Muscle of back (tissue), 11 donors: ENCODE measurements around the gene MVB12B. TPM values are rescaled to one million over a fixed set of nuclear protein-coding genes. Genes with fewer than 3 reads are reported as not detected.

Source experiments
- DNase-seq, 3 donors: peaks; one replicate each; pipeline versions ENCODE4 v3.0.0 to v3.0.0-alpha.2; 2013
- polyA plus RNA-seq, 10 donors: library from polyadenylated mRNA; unstranded; fragments of 120-200 nt; gene quantifications; one replicate each; pipeline ENCODE4 v1.2.1, GENCODE V29; 2013; ENCODE audit not compliant: insufficient read length in 10 of 10

The MVB12B gene
- polyA plus RNA-seq, 10 donors = 13.3 to 18.1 (median 15.2) TPM

DNA sequence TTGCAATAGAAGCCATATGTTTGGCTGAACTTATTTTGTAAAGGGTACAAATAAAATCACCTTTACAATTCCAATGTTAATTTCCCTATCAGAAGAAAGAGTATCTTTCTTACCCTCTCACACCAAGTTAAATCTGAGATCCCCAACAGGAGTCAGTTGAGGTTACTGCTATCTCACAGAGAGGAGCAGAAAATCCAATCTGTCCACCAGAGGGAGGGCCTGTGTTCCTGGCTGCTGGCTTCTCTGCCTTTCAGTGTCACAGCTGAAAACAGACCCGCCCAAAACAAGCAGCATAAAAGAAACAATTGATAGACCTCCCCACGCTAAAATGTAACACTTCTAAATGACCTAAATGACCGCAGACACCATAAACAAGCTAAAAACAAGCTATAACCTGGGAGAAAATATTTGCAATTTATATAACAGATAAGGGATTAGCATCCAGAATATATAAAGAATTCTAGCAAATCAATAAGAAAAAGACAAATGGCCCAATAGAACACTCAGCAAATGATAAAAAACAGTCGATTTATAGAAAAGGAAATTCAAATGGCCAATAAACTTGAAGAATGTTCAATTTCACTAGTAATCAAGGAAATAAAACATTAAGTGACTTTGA lies 24.5 kb upstream of the MVB12B start:
- DNase-seq = peak; percentile 52 to 80 (median 64)

DNA sequence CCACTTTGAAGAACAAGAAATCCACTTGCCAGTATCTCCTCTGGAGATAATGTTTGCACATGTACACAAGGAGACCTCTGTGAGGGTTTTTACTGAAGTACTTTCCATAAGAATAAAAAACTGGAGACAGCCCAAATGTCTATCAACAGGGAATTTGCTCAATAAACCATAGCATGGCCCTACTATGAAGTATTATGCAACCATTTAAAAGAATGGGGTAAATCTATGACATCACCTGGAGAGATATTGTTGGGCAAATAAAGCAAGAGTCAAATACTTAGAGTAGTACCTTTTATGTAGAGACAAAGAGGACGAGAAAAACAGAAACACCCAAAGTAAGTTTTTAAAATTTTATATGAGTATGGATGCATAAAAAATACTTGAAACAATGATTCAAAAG lies 23.9 kb upstream of the MVB12B start:
- DNase-seq = no peak

DNA sequence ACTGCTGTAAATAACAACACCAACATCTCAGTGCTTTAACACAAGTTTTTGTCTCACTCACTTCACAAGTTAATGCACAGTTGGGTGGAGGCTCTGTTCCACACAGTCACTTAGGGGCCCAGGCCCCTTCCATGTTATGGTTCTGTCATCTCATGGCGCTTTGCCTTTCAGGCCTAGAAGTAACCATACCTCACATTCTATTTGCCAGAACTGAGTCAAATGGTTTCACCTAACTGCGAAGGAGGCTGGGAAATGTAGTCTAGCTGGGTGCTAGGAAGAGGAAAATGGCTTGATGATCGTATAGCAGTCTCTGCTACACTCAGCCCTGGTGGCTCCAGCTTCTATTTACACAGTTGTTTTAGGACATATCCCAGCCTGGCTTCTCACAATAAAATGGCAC lies 23.1 kb upstream of the MVB12B start:
- no peak for DNase-seq

DNA sequence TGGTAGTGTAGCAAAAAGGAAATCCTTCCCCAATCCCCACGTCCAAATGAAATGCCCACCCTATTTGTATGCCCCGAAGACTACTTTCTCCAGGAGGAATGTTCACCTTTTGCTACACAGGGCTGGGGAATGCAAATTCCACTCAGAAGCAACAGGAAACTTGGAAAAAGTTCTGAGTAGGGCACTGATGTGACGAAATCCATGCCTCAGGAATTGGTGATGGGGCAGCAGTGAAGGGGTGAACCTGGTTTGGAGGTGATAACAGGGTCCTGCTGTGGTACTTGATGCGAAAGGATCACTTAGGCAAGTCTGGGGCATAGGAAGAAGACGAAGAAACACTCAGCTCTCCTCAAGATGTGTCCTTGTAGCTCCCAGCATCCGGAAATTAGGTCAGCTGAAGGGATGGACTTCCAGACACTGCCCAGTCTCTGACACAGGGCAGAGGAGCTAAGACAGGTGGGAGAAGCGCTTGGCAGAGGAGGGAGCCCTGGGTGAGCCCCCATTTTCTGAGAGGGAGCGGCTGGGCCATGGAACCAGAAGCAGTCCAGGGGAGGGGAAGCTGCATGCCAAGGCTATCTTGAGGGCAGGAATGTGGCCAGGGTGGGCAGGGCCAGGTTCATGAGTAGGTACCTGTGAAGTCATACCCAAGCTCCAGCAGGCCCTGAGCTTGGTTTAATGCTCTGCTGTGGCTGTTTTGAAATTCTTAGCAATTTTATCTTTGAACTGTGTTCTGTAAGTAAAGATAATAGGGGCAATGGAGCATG lies 22.2 kb upstream of the MVB12B start:
- DNase-seq = no peak

DNA sequence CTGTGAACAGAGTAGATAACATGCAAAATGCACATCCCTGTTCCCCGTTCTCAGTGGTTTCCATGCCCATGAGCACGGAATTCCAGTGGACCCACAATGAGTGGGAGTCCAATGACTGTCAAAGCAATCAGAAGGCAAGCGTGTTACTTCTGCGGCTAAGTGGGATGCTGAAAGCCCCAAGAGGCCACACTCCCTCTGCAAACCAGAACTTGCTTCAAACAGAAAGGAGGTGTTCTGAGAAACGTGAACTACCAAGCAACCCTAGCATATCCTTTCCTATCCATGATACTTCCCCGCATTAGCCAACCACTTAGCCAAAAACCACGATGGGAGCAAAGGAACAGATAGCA lies 21.7 kb upstream of the MVB12B start:
- DNase-seq = no peak

DNA sequence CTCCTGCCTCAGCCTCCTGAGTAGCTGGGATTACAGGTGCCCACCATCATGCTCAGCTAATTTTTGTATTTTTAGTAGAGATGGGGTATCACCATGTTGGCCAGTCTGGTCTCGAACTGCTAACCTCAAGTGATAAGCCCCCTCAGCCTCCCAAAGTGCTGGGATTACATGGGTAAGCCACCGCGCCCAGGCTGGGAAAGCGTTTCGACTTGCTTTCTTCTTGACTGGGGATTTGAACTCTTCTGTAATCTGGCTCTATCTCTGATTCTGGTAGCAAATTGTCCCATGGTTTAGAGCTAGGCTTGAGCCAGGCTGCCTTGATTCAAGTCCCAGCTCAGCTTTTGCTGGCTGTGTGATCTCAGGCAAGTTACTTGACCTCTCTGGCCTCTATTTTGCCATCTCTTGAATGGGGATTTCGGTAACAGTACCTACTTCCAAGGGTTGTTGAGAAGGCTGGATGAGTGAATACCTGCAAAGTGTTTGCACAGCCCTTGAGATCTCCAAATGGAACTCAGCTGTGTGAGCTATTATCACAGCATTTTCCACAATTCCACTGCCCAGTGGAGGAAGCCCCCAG lies 20.5 kb upstream of the MVB12B start:
- no peak for DNase-seq

DNA sequence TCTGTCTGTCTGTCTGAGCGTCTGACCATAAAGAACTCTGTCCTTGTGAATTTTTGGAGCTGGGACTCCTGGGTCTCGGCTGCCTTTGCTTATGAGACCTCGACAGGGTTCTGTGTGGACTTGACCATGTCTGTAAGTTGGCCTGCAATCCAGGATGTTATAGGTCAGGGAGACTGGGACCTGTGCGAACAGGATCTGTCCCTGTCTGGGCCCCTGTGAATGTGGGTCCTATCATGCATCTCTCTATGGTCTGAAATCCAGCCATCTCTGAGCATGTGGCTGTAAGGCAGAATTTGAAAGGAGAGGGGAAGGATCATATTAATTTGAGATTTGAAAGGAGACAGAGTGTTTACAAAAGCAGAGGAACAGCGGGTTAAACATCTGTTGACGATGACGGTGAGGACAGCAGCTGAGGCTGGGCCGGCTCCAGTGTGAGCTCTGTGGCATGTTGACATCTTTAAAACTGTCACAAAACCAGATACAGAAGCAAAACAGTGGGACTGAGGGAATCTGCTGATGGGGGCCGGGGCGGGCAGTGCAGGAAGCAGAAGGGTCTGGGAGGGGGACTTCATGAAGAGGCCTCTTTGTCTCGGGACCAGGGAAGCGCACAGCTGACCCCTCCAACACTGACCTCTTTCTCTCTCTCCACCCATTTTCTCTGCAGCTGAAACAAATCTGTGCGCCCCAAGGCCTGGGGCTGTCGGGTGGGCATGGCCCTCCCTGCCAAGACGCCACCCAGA lies 19.1 kb upstream of the MVB12B start:
- peak in 2 of 3 donors; percentile 21 to 66 for DNase-seq

DNA sequence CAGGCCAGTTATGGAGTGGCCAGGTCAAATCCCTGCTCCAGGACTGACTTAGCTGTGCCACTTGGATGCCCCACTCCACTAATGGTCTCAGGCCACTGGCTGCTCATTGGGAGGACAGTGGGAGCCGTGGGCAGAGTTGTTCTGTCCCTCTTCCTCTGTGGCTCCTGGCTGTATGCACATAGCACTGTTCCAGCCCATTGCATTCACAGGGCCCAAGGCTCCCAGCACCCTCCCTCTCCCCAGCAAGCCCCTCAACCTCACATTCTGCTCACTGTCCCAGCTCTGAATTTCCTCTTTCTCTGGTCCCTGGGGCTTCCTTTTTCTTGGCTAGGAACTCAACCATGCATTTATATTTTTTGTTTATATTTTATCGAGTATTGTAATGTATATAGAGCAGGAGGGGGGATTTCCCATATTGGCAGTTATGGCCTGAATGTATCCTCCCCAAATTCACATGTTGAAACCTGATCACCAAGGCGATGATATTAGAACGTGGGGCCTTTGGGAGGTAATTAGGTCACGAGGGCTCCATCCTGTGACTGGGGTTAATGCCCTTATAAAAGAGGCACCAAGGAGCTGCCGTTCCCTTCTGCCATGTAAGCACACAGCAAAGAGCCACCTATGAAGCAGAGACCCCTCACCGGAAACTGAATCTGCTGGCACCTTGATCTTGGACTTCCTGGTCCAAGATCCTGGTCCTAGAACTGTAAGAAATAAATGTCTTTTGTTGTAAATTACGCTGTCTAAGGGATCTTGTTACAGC lies 17.0 kb upstream of the MVB12B start:
- no peak for DNase-seq

DNA sequence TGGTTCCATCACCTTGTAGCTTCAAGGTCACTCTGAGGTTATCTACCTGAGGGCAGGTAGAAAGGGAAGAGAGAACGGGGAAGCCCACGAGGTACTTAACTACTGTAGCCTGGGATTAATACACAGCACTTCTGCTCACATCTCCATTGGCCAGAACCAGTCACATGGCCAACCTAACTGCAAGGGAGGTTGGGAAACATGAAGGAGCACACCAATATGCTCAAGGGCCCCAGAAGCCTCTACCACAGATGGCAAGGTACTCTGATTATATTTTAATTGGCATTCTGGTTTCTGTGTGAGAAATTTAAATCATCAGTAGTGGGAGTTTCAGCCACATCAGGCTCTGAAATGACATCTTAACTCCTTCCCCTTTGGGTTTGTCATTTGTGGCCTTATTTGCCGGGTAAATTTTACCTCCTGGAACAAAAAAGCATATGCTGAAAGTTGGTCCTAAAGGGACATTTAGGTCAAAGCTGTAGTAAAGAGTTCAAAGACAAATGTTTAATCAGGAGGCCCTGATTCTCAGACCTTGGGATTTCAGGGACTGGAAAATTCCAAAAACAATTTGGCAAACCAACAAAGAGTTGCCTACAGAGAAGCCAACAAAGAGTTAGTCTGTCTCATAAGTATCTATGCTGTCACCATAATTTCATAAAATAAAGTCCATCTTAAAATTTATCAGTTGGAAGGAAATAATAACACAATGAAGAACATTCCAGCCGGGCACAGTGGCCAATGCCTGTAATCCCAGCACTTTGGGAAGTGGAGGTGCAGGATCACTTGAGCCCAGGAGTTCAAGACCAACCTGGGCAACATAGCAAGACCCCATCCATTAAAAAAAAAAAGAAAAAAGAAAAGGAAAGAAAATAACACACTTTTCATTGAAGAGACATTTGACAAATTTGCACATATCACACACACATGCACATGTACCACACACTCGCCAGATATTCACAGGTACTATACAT lies 13.8 kb upstream of the MVB12B start:
- DNase-seq = no peak

DNA sequence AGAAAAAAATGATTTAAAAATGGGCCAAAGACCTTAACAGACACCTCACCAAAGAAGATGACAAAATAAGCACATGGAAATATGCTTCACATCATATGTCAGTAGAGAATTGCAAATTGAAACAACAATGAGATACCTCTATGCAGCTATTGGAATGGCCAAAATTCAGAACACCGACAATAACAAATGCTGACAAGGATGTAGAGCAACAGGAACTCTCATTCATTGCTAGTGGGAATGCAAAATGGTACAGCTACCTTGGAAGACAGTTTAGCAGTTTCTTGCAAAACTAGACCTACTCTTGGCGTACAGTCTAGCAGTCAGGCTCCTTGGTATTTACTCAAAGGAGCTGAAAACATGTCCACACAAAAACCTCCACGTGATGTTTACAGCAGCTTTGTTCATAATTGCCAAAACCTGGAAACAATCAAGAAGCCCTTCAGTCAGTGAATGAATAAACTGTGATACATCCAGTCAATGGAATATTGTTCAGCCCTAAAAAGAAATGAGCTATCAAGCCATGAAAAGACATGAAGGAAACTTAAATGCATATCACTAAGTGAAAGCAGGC lies 10.5 kb upstream of the MVB12B start:
- no peak for DNase-seq

DNA sequence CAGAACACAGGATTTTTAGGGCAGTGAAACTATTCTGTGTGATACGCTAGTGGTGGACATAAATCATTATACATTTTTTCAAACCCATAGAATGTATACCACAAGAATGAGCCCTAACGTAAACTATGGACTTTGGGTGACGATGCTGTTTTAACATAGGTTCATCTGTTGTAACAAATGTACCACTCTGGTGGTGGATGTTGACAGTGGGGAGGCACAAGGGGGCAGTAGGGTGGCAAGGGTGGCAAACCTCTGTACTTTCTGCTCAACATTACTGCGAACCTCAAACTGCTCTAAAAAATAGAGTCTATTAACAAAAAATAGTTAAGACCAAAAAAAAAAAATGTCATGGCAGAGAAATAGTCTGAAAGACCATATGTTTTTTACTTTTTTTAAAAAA lies 9.1 kb upstream of the MVB12B start:
- DNase-seq = no peak

DNA sequence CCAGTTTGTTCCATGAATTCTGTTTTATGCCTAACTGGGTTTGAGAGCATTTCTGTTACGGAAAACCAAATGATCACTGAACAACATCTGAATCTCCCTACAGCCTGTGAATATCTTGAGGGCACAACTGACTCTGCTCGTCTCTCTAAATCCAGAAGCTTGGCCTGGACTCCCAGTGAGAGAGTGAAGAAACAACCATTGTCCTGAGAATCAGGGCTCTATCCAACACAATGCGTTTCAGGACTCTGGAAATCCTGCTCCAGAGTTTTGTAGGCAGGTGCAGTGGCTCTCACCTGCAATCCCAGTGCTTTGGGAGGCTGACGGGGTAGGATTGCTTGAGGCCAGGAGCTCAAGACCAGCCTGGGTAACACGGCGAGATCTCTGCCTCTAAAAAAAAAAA lies 7.8 kb upstream of the MVB12B start:
- DNase-seq = no peak

DNA sequence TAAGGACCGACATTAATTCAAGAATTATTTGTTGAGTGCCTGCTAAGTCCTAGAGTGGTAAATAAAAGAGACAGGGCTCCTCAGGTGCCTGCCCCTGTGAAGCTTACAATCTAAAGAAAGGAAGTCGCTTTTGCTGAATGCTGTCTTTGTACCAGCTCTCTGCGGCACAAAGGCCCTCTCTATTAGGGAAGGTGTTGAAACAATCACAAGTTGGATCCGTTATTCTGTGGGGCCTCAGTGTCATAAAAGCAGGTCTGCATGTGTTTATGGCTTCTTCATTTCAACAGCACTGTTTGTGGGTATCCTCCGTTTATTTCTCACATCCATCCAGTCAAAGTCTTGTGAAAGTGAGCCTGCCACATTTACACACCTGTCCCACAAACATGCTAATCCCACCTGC lies 7.0 kb upstream of the MVB12B start:
- DNase-seq = no peak

DNA sequence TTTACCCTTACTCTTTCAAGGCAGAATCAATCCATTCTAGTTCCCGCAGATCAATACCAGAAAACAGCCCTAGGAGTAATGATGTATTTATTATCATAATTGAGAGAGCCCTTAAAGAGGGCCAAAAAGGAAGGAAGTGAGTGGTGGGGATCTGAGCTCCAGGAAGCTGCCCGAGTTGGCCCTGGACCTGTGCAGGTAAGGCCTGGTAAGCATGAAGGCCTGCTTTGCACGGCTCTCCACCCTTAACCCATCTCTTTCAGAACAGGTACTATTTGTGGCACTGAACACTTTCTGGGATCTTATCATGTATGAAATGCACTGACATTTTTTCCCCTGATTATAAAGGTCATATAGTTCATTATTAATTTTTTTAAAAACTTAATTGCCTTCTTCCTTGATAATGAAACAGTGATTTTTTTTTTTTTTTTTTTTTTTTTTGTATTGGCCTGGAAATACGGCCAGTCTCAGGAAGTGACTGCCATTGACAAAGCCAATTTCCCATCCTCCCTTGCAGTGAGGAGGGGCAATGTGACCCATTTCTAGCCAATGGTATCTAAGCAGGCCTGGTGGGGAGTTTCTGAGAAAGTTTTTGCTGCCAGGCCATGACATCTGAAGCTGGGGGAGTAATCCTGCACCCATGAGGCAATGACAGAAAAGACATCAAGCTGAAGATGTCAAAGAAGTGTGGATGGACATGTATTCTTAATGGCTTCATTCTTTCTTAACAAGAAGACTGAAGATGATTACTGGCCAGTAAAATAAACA lies 6.3 kb upstream of the MVB12B start:
- no peak for DNase-seq

DNA sequence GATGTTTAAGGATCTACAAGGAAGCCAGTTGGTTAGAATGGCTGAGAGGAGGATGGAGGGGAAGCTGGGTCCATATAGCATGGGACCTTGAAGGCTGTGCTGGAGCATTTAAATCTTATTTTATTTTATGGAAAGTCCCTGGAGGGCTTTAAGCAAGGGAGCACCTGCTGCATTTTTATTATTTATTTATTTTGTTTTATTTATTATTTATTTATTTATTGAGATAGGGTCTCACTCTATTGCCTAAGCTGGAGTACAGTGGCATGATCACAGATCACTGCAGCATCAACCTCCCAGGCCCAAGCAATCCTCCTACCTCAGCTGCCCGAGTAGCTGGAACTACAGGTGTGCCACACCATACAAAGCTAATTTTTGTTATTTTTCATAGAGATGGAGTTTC lies 4.9 kb upstream of the MVB12B start:
- DNase-seq = no peak

DNA sequence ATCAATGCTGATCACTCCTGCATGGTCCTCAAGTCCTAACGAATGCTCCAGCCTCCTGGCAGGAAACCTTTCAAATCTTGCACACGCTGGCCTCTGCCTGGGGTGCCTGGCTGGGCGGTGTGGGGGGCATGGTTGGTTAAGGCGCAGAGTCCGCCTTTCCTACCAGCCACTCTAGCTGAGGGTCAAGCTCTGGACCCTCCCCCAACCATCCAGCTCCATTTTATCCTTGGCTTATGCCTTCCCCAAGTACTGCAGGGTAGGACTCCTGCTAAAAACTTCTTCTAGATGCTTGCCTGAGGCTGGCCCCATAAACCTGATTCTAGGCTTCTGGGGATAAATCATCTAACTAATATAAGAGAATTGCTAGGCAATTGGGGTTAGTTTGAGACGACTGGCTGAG lies 808 bp upstream of the MVB12B start:
- DNase-seq = no peak

DNA sequence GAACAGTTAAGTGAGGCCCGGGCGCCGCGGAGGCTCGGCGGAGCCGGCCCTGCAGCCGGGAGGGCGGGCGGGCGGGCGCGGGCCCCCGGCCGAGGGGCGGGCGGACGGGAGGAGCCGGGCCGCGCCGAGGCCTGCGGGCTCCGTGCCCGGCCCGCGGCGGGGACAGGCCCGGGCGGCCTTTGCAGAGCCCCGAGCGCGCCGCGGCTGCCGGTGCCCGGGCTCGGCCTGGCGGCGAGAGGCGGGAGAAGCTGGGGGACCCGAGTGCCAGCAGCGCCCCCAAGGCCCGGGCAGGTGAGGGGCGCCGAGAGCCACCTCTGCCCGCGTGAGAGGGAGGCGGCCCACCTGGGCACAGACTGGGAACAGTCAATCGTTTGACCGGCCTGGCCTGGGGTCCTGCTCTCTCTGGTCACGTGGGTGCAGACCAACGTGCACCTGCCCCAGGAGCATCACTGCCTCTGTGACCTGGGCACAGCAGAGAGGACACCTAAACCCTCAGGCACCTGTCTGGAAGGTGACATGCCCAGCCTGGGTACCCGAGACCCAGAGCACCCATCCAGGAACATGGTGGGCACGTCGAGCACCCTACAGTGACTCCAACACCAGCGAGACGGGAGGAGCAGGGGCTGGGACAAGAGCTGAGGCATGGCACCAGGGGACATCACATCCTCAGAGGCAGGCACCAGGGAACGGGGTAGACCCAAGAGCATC lies 531 bp downstream of the MVB12B start:
- peak in 2 of 3 donors; percentile 30 to 68 for DNase-seq

DNA sequence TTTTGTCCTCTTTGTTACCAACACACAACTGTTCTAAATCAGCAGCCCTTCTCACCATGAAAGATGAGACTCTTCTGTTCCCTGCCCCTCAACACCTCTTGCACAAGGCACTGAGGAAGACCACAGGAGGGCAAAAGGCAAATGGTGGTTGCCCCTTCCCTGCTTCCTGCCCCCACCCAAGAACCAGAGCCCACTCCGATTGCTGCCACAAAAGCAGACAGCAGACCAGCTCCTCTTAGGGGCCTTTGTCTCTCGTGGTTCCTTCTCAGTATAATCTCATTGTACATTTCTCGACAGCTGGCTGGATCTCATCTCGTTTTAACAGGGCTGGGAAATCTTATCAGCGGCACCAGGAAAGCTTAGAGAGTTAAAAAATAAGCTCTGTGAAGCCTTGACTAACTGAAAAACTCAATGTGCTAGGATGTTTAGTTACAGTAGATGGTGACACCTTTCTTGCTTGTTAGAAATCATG lies 1.1 kb downstream of the MVB12B start:
- peak in 1 of 3 donors; percentile 46 for DNase-seq

DNA sequence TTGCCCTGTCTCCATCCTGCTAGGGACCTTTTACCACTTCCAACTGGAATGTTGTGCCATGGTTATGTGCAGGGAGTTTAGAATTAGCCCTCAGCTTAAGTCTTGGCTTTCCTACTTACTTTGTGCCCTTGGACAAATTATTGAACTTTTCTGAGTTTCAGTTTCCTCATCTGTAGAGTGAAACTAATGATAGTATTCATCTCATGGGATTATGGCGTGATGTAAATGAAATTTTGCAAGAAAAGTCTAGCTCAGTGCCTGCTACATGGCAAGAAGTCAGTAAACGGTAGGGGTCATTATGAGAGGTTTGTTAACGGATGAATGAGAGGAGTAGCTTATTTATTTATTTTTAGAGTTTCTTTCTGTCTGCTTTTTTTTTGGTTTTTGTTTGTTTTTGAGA lies 1.8 kb downstream of the MVB12B start:
- no peak for DNase-seq
